Heart left ventricle (tissue), 16 donors: ENCODE results near the gene FAM240A. TPM values are rescaled to one million over a fixed set of nuclear protein-coding genes. Genes with fewer than 3 reads are reported as not detected.

Experiments
- ATAC-seq, 4 donors: fragments of 200-7000 bp; cut with Tn5 transposase; one replicate each; pipeline ENCODE4 v1.9.1; 2020 to 2022; ENCODE audit warnings: moderate library complexity in 4 of 4, mild to moderate bottlenecking in 3 of 4, moderate number of reproducible peaks in 1 of 4
- DNase-seq, 5 donors: peaks; one replicate each; pipeline ENCODE4 v3.0.0-alpha.2; 2020
- H3K27ac ChIP-seq, 12 donors: fragments of 200-600 bp; sonication (generic) in 4 of 12; one replicate each; pipeline versions ENCODE4 v1.5.0 to v1.8.0; 2016 to 2022; ENCODE audit warnings: mild to moderate bottlenecking in 2 of 12
- H3K27me3 ChIP-seq, 9 donors: fragments of 200-600 bp; sonication (generic) in 2 of 9; one replicate each; pipeline versions ENCODE4 v1.5.1 to v1.8.0; 2016 to 2022; ENCODE audit warnings: mild to moderate bottlenecking in 3 of 9
- H3K36me3 ChIP-seq, 9 donors: fragments of 200-600 bp; sonication (generic) in 2 of 9; one replicate each; pipeline versions ENCODE4 v1.5.0 to v1.8.0; 2018 to 2022; ENCODE audit warnings: mild to moderate bottlenecking in 2 of 9
- H3K4me1 ChIP-seq, 12 donors: fragments of 200-600 bp; sonication (generic) in 4 of 12; one replicate each; pipeline versions ENCODE4 v1.5.0 to v1.8.0; 2016 to 2022; ENCODE audit warnings: mild to moderate bottlenecking in 3 of 12
- H3K4me3 ChIP-seq, 12 donors: fragments of 200-600 bp; sonication (generic) in 4 of 12; one replicate each; pipeline versions ENCODE4 v1.5.0 to v1.8.0; 2017 to 2022; ENCODE audit warnings: mild to moderate bottlenecking in 9 of 12, moderate library complexity in 4 of 12
- H3K9me3 ChIP-seq, 12 donors: fragments of 200-600 bp; sonication (generic) in 4 of 12; one replicate each; pipeline versions ENCODE4 v1.5.0 to v1.8.0; 2016 to 2022; ENCODE audit warnings: mild to moderate bottlenecking in 1 of 12
- POLR2A ChIP-seq, 2 donors: fragments of 450-650 bp; IDR thresholded peaks; one replicate each; pipeline ENCODE4 v1.6.1; 2017; ENCODE audit warnings: antibody characterized with exemption in 2 of 2, mild to moderate bottlenecking in 2 of 2, moderate library complexity in 2 of 2
- WGBS, 4 donors: extraction: QIAGEN DNeasy Blood & Tissue Kit in 2 of 4; methylation state at CpG; one replicate each; pipeline versions ENCODE4 v1.1.5 to v1.1.7; 2013 to 2018; 5-methylcytosine and 5-hydroxymethylcytosine counted together
- intact Hi-C, 10 donors: fragments of 100-400 bp; cut with DNase I; formaldehyde crosslinking; loops; one replicate each; pipeline versions ENCODE4 v1.11.1 to v1.14.2; 2022
- polyA plus RNA-seq, 2 donors: library from polyadenylated mRNA; stranded (reverse); fragments of 200-250 nt; gene quantifications; one replicate each; pipeline ENCODE4 v1.2.3, GENCODE V29; 2013
- total RNA-seq, 9 donors: library from RNA; depleted of rRNA in 2 of 9; stranded (reverse); fragments of >200 nt in 2 of 9; fragmentation: NEBNext Ultra II Directional in 3 of 9; extraction: Animal tissue kit (Norgen Biotek cat#: 25700) in 3 of 9; gene quantifications; one replicate each; pipeline versions ENCODE4 v1.1.0 to v1.2.4, GENCODE V29; 2016 to 2023
- TF ChIP-seq, protein P1 (sequence below), 12 donors: fragments of 200-600 bp; sonication (generic) in 4 of 12; IDR thresholded peaks; one replicate each; pipeline versions ENCODE4 v1.5.0 to v1.8.0; 2018 to 2022; ENCODE audit warnings: antibody characterized with exemption in 12 of 12, mild to moderate bottlenecking in 5 of 12
- donor health status: ischemic (EF 13 %, LVEDD 7.1; RV severe dilation, severe dysfunction).
- donor health status: healthy with polysubstance abuse.
- donor health status: DM: no; HTN: yes; CAD: no.
- donor health status: DM: no; HTN: no; CAD: no.
- donor health status: ischemic (EF 25% LVEDD 6.9; RV normal size, moderate dysfunction).
- donor health status: ischemic (EF 25% LVEDD 5.7; RV mildly dilated, moderate dysfunction).
- donor health status: healthy.
- donor health status: DM: yes; HTN: yes; CAD: no.
- donor health status: ischemic (EF 35%, LVEDD 5.7; RV mildly dilated, moderate dysfunction).
- donor health status: nonischemic (EF 11% LVEDD 7.7; RV severe dilation, severe dysfunction).
- donor health status: DM: yes; HTN: yes; CAD: no.
- donor health status: PGD.
- donor health status: ischemic (EF 29% LVEDD 5.4; RV normal size, mild dysfunction).
- donor health status: nonischemic (EF 23%, LVEDD 6.1; RV moderate dilation, normal function).

FAM240A gene
- total and polyA plus RNA-seq, 11 donors: not detected

DNA sequence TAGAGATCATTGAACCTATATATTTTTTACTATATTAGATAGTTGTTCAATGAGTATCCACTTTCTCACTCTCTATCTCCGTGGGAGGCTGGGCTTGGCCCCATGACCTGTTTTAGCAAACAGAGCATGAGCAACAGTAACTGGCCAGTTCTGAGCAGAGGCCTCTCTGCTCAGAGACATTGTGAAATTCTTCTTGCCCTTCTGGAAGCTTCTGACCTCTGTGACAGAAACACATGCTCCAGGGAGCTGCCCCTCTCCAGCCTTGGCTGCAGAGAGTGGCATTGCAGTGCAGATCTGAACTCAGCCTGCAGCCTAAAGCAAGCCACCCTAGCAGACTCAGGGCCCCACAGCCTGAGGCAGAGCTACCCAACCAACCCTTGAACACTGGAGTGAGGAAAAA is 20.5 kb downstream of the FAM240A start:
- no peak overlapping the region for H3K4me3 ChIP-seq
- WGBS, 4 donors: 51 to 81% (median 59%) methylated on average over 1 of the region's 1 CpG

DNA sequence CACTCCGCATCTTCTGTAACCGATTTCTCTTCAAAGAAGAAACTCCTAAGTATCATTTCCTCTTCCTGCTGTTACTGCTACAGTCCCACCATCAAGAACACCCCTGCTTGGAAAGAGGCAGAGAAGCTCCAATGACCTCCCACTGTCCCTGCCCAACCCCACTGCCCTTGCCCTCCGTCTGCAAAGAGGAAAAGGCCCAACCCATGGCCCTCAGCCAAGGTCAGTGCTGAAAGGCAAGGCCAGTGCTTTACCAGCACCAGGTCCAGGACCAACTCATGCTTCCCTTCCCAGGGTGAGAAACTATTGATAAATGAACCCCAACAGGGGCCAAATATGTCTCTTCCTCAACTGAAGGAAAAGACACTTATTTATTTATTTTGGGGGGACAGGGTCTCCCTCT is 22.5 kb downstream of the FAM240A start:
- H3K27me3 ChIP-seq: no peaks in the 10 kb centered on the region
- H3K4me3 ChIP-seq: no peak overlapping the region
- H3K27ac ChIP-seq: no peak overlapping the region
- intact Hi-C loops: loop anchor here in 4 of 10 donors (5.0 to 10.0 kb wide), 3 partner anchors 68 to 148 kb away; partner anchors contain the start of gene LRRC2 (in 3 of the 4)
- no peaks in the 10 kb centered on the region for H3K36me3 ChIP-seq
- no peak for ATAC-seq
- 51 to 64% (median 57%) methylated on average over 3 of the region's 3 CpGs for WGBS, 4 donors
- TF ChIP-seq, protein P1, sequence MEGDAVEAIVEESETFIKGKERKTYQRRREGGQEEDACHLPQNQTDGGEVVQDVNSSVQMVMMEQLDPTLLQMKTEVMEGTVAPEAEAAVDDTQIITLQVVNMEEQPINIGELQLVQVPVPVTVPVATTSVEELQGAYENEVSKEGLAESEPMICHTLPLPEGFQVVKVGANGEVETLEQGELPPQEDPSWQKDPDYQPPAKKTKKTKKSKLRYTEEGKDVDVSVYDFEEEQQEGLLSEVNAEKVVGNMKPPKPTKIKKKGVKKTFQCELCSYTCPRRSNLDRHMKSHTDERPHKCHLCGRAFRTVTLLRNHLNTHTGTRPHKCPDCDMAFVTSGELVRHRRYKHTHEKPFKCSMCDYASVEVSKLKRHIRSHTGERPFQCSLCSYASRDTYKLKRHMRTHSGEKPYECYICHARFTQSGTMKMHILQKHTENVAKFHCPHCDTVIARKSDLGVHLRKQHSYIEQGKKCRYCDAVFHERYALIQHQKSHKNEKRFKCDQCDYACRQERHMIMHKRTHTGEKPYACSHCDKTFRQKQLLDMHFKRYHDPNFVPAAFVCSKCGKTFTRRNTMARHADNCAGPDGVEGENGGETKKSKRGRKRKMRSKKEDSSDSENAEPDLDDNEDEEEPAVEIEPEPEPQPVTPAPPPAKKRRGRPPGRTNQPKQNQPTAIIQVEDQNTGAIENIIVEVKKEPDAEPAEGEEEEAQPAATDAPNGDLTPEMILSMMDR (IDR thresholded peaks at IDR 0.05): no peak
- no peak for TF ChIP-seq POLR2A (IDR thresholded peaks at IDR 0.05)
- H3K4me1 ChIP-seq: peaks cover 0 to 8% (median 4%) of the 10 kb centered on the region in 12 donors
- H3K9me3 ChIP-seq: peaks cover 0 to 10% (median under 1%) of the 10 kb centered on the region in 12 donors
- DNase-seq: no peak

More for the DNA sequence above, 20.5 kb downstream of the FAM240A start:
- Histone ChIP-seq H3K9me3 (no peaks in the 10 kb centered on the region), H3K27me3 (no peaks in the 10 kb centered on the region), H3K36me3 (no peaks in the 10 kb centered on the region), H3K4me1 (peaks cover 0 to 15% (median 9%) of the 10 kb centered on the region in 12 donors), H3K27ac (no peak overlapping the region)
- DNase-seq (peak in 1 of 5 donors; percentile 37), ATAC-seq (peak in 3 of 4 donors; percentile 4 to 66 (median 63))
- no peak for TF ChIP-seq POLR2A (IDR thresholded peaks at IDR 0.05)
- TF ChIP-seq, protein P1 (IDR thresholded peaks at IDR 0.05): peak in 1 of 12 donors; percentile 12
- intact Hi-C loops: loop anchor here in 4 of 10 donors (5.0 to 10.0 kb wide), 3 partner anchors 65 to 145 kb away; partner anchors contain the start of gene LRRC2 (in 3 of the 4)

DNA sequence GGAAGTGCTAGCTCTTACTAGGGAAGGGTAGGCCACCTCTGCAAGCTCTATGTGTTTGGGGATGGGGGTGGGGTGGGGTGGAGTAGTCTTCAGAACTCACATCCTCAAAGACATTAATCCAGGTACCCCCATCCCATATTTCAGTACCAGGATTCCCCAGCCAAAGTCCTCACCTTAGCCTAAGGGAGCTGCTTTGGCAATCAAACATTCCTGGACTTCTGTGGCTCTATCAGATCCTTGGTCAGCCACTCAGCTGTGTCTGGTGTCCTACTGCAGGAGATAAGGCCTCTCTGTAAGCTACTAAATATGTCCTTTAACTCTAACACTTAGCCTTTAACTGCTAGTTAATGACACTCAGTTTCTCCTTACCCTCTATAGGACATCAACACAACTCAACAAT is 26.9 kb downstream of the FAM240A start:
- Histone ChIP-seq H3K4me3 (no peak overlapping the region), H3K4me1 (no peaks in the 10 kb centered on the region), H3K27me3 (peaks cover 0 to 6% (median 0%) of the 10 kb centered on the region in 9 donors), H3K27ac (no peak overlapping the region), H3K36me3 (no peaks in the 10 kb centered on the region), H3K9me3 (peaks cover 0 to 24% (median 10%) of the 10 kb centered on the region in 12 donors)
- intact Hi-C loops: loop anchor here in 1 of 10 donors (10.0 kb wide), 1 partner anchor 74 kb away; the partner anchor contains the start of gene LRRC2
- peak in 1 of 4 donors; percentile 16 for ATAC-seq
- TF ChIP-seq POLR2A (IDR thresholded peaks at IDR 0.05): no peak
- TF ChIP-seq, protein P1 (IDR thresholded peaks at IDR 0.05): no peak
- DNase-seq: no peak

DNA sequence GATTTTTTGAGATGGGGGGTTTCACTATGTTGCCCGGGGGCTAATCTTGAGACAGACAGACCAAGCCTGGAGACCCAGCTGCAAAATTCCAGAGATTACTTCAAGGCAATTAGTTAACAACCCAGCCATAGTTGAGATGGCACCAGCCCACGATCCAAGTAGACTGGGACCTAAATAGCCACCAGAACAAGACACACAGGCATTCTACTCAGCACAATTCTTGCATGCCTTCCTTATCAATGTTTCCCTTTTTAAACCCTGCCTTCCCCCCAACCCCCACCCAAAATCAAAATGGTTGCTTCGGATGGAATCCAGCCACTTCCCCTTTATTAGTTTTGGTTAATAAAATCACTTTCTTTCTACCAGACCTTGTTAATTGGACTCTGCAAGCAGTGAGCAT is 28.6 kb downstream of the FAM240A start:
- TF ChIP-seq POLR2A (IDR thresholded peaks at IDR 0.05): no peak
- TF ChIP-seq, protein P1 (IDR thresholded peaks at IDR 0.05): no peak
- intact Hi-C loops: no loop called here
- peaks cover 0 to 24% (median 10%) of the 10 kb centered on the region in 12 donors for H3K9me3 ChIP-seq
- ATAC-seq: peak; percentile 69 to 74 (median 70)
- H3K4me1 ChIP-seq: no peaks in the 10 kb centered on the region
- WGBS, 4 donors: 29 to 41% (median 32%) methylated on average over 3 of the region's 3 CpGs
- no peak for DNase-seq
- no peak overlapping the region for H3K4me3 ChIP-seq
- H3K36me3 ChIP-seq: no peaks in the 10 kb centered on the region
- H3K27ac ChIP-seq: no peak overlapping the region
- peaks cover 0 to 6% (median 0%) of the 10 kb centered on the region in 9 donors for H3K27me3 ChIP-seq
